ENCODE measurements around the gene ATXN10. TPM values are rescaled to one million over a fixed set of nuclear protein-coding genes. Genes with fewer than 3 reads are reported as not detected.

ATXN10 gene
- total and polyA plus RNA-seq, 2 donors (not counting 1 experiment from before 2014, with no cell fraction given): 164 to 350 TPM

DNA sequence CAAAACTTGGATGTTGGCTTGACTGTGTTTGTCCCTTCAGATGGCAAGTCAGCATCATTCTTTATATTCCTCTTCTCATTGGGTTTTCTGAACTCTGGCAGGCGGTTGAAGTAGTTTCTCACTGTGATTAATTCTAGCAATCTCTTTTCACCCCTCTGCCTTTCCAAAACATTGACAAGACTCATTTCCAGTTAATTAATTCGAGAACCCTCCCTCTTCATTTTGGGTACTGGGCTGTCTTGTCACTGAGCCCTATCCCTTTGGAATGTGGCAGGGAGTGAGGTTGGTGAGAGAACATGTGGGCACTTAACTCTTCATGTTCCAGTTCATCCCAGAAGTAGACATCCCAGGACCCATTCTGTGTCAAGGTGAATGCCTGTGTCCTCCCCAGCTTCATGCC is 172.4 kb downstream of the ATXN10 start:
- no peaks in the 10 kb centered on the region for H3K9me3 ChIP-seq (ENCODE audit: control insufficient read depth, insufficient read depth, low read depth, low read length)
- H3K79me2 ChIP-seq (ENCODE audit: control insufficient read depth, insufficient read depth, low read length): no peaks in the 10 kb centered on the region
- H2AFZ ChIP-seq (ENCODE audit: low read length): no peak overlapping the region
- H3K4me3 ChIP-seq (replicated peaks in 1 of 4; ENCODE audit: control extremely low read depth in 1 of 4, insufficient read depth in 1 of 4, low read depth in 3 of 4, low read length in 4 of 4): no peak overlapping the region
- peaks cover 4% of the 10 kb centered on the region for H3K36me3 ChIP-seq (ENCODE audit: control insufficient read depth, insufficient read depth, low read length)
- no peaks in the 10 kb centered on the region for H3K27me3 ChIP-seq (ENCODE audit: control insufficient read depth, insufficient read depth, low read length)
- H3K4me1 ChIP-seq (ENCODE audit: control insufficient read depth, extremely low read depth, insufficient read depth, low read length): no peaks in the 10 kb centered on the region
- H3K4me2 ChIP-seq (ENCODE audit: extremely low read depth, insufficient read depth, low read length): peak overlapping the region; percentile 13
- no peaks in the 10 kb centered on the region for H4K20me1 ChIP-seq (ENCODE audit: control insufficient read depth, extremely low read depth, insufficient read depth, low read length)
- H3K27ac ChIP-seq (ENCODE audit: insufficient read depth, low read length): no peak overlapping the region
- DNase-seq (ENCODE audit: low read depth in 2 of 2): no peak
- H3K9ac ChIP-seq (ENCODE audit: insufficient read depth, low read length): no peak overlapping the region
- TF ChIP-seq, protein P1, sequence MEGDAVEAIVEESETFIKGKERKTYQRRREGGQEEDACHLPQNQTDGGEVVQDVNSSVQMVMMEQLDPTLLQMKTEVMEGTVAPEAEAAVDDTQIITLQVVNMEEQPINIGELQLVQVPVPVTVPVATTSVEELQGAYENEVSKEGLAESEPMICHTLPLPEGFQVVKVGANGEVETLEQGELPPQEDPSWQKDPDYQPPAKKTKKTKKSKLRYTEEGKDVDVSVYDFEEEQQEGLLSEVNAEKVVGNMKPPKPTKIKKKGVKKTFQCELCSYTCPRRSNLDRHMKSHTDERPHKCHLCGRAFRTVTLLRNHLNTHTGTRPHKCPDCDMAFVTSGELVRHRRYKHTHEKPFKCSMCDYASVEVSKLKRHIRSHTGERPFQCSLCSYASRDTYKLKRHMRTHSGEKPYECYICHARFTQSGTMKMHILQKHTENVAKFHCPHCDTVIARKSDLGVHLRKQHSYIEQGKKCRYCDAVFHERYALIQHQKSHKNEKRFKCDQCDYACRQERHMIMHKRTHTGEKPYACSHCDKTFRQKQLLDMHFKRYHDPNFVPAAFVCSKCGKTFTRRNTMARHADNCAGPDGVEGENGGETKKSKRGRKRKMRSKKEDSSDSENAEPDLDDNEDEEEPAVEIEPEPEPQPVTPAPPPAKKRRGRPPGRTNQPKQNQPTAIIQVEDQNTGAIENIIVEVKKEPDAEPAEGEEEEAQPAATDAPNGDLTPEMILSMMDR (conservative IDR thresholded peaks at IDR 0.05 in 1 of 2, IDR thresholded peaks at IDR 0.05 in 1 of 2; ENCODE audit: low read depth in 1 of 2, low read length in 2 of 2): no peak
- no peak for TF ChIP-seq EZH2 (IDR thresholded peaks at IDR 0.05; ENCODE audit: low read length, missing control alignments)

GRCh38 chr22:45845076-45845487 is 173.4 kb downstream of the ATXN10 start:
- H2AFZ ChIP-seq (ENCODE audit: low read length): no peak overlapping the region
- H3K9me3 ChIP-seq (ENCODE audit: control insufficient read depth, insufficient read depth, low read depth, low read length): no peaks in the 10 kb centered on the region
- TF ChIP-seq, protein P1 (conservative IDR thresholded peaks at IDR 0.05 in 1 of 2, IDR thresholded peaks at IDR 0.05 in 1 of 2; ENCODE audit: low read depth in 1 of 2, low read length in 2 of 2): no peak
- no peak for TF ChIP-seq EZH2 (IDR thresholded peaks at IDR 0.05; ENCODE audit: low read length, missing control alignments)
- no peaks in the 10 kb centered on the region for H3K4me1 ChIP-seq (ENCODE audit: control insufficient read depth, extremely low read depth, insufficient read depth, low read length)
- no peaks in the 10 kb centered on the region for H3K27me3 ChIP-seq (ENCODE audit: control insufficient read depth, insufficient read depth, low read length)
- peaks cover 4% of the 10 kb centered on the region for H3K36me3 ChIP-seq (ENCODE audit: control insufficient read depth, insufficient read depth, low read length)
- H4K20me1 ChIP-seq (ENCODE audit: control insufficient read depth, extremely low read depth, insufficient read depth, low read length): no peaks in the 10 kb centered on the region
- H3K79me2 ChIP-seq (ENCODE audit: control insufficient read depth, insufficient read depth, low read length): no peaks in the 10 kb centered on the region
- no peak overlapping the region for H3K9ac ChIP-seq (ENCODE audit: insufficient read depth, low read length)
- DNase-seq (ENCODE audit: low read depth in 2 of 2): peak in 1 of 2 donors; percentile 55
- no peak overlapping the region for H3K4me2 ChIP-seq (ENCODE audit: extremely low read depth, insufficient read depth, low read length)
- H3K27ac ChIP-seq (ENCODE audit: insufficient read depth, low read length): no peak overlapping the region
- H3K4me3 ChIP-seq (replicated peaks in 1 of 4; ENCODE audit: control extremely low read depth in 1 of 4, insufficient read depth in 1 of 4, low read depth in 3 of 4, low read length in 4 of 4): no peak overlapping the region

DNA sequence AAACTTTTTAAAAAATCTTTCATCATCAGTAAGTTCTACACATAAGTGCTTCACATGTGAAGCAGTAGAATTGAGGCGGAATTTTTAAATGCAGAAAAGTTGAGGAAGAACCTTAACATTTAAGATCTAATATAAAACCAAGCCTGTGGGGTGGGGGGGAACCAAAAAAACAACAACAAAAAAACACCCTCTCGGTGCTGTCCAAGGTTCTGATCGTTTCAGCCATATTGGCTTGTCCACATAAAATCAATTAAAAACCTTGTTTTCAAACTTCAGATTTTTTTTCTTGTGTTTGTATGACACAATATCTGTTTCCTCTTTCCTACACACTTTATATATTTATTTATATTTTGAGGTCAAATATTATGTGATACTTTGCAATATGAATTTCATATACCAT is 175.3 kb downstream of the ATXN10 start:
- TF ChIP-seq EZH2 (IDR thresholded peaks at IDR 0.05; ENCODE audit: low read length, missing control alignments): no peak
- TF ChIP-seq, protein P1 (conservative IDR thresholded peaks at IDR 0.05 in 1 of 2, IDR thresholded peaks at IDR 0.05 in 1 of 2; ENCODE audit: low read depth in 1 of 2, low read length in 2 of 2): no peak
- DNase-seq (ENCODE audit: low read depth in 2 of 2): peak in 1 of 2 donors; percentile 10
- no peak overlapping the region for H3K9ac ChIP-seq (ENCODE audit: insufficient read depth, low read length)
- no peaks in the 10 kb centered on the region for H3K79me2 ChIP-seq (ENCODE audit: control insufficient read depth, insufficient read depth, low read length)
- no peaks in the 10 kb centered on the region for H4K20me1 ChIP-seq (ENCODE audit: control insufficient read depth, extremely low read depth, insufficient read depth, low read length)
- H3K36me3 ChIP-seq (ENCODE audit: control insufficient read depth, insufficient read depth, low read length): peaks cover 9% of the 10 kb centered on the region
- H3K4me2 ChIP-seq (ENCODE audit: extremely low read depth, insufficient read depth, low read length): no peak overlapping the region
- H3K4me1 ChIP-seq (ENCODE audit: control insufficient read depth, extremely low read depth, insufficient read depth, low read length): no peaks in the 10 kb centered on the region
- H3K27ac ChIP-seq (ENCODE audit: insufficient read depth, low read length): no peak overlapping the region
- H2AFZ ChIP-seq (ENCODE audit: low read length): no peak overlapping the region
- no peaks in the 10 kb centered on the region for H3K27me3 ChIP-seq (ENCODE audit: control insufficient read depth, insufficient read depth, low read length)
- H3K9me3 ChIP-seq (ENCODE audit: control insufficient read depth, insufficient read depth, low read depth, low read length): no peaks in the 10 kb centered on the region
- no peak overlapping the region for H3K4me3 ChIP-seq (replicated peaks in 1 of 4; ENCODE audit: control extremely low read depth in 1 of 4, insufficient read depth in 1 of 4, low read depth in 3 of 4, low read length in 4 of 4)

Measured in fibroblast of lung (primary cell).